ENCODE data around the gene MAML1.
"Not testable (repeated sequence)": the region's sequence is repeated elsewhere in the genome, so short reads cannot be mapped to it uniquely, and the experiment has no call there.

Gene MAML1

GRCh38 chr5:179769796-179770195, 37.2 kb downstream of the MAML1 start:
- DNase-seq, result no peak

GRCh38 chr5:179771311-179771895, 38.8 kb downstream of the MAML1 start:
- no peak for DNase-seq

GRCh38 chr5:179772351-179772750, 39.7 kb downstream of the MAML1 start:
- DNase-seq, result no peak

- DNase-seq, result no peak
These were observed 41.0 kb downstream of the MAML1 start for GRCh38 chr5:179773686-179774040.

- DNase-seq, result no peak
These were observed 41.8 kb downstream of the MAML1 start for GRCh38 chr5:179774442-179774841.

GRCh38 chr5:179776411-179776938, 43.9 kb downstream of the MAML1 start:
- no peak for DNase-seq

GRCh38 chr5:179777456-179777855, 44.8 kb downstream of the MAML1 start:
- DNase-seq, result no peak

- no peak for DNase-seq
These were observed 45.3 kb downstream of the MAML1 start for GRCh38 chr5:179777909-179778308.

- DNase-seq, result no peak
These were observed 46.0 kb downstream of the MAML1 start for GRCh38 chr5:179778591-179778990.

- no peak for DNase-seq
These were observed 47.2 kb downstream of the MAML1 start for GRCh38 chr5:179779826-179780225.

- DNase-seq, result no peak
These were observed 47.7 kb downstream of the MAML1 start for GRCh38 chr5:179780362-179780761.

- no peak for DNase-seq
These were observed 49.2 kb downstream of the MAML1 start for GRCh38 chr5:179781846-179782245.

GRCh38 chr5:179783128-179783527, 50.5 kb downstream of the MAML1 start:
- no peak for DNase-seq

GRCh38 chr5:179786861-179787260, 54.2 kb downstream of the MAML1 start:
- DNase-seq, result no peak

- DNase-seq, result no peak
These were observed 55.7 kb downstream of the MAML1 start for GRCh38 chr5:179788193-179788854.

- not testable (repeated sequence) for DNase-seq
These were observed 56.7 kb downstream of the MAML1 start for GRCh38 chr5:179789278-179789677.

- DNase-seq, result no peak
These were observed 59.4 kb downstream of the MAML1 start for GRCh38 chr5:179791881-179792611.

GRCh38 chr5:179792612-179793467, 60.2 kb downstream of the MAML1 start:
- DNase-seq, result no peak

- DNase-seq, result no peak
These were observed 61.0 kb downstream of the MAML1 start, which contains the start of gene LTC4S for GRCh38 chr5:179793468-179794139. TSS of gene LTC4S (plus strand) at chr5:179793986. CDS start at chr5:179794081, 95 bp downstream.

GRCh38 chr5:179794171-179794570, 61.5 kb downstream of the MAML1 start:
- DNase-seq, result no peak

GRCh38 chr5:179794575-179794974, 62.0 kb downstream of the MAML1 start:
- no peak for DNase-seq
